ENCODE data around the gene TLNRD1.
A peak's percentile ranks its signal among the peaks of the same experiment; 100 is the strongest.

The TLNRD1 gene

DNA sequence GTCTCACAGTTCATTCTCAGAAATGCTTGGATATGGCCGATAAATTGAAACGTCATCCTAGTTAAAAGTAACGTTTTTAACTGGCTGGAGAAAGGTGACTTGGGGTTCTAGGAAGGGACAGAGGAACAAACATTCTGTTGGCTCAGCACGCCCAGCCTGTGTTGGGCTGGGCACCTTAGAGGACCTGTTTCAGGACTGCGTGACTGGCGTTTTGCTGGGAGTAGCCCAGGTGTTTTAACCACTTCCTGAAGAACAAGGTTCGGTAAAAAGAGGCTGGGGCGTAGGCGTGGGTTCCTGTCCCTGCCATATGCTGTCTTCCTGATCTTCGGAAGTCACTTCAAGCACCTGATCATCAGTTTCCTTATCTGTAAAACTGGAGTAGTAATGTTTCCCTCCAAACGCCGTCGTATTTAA, 1.1 kb upstream of the TLNRD1 start:
- Histone ChIP-seq H3K4me3 (ENCODE audit: low read length) (no peak overlapping the region), H2AFZ (ENCODE audit: low read depth, low read length) (no peak overlapping the region), H3K9me3 (ENCODE audit: low read length) (peaks cover 12% of the 10 kb centered on the region), H3K27me3 (ENCODE audit: insufficient read depth, low read length) (no peaks in the 10 kb centered on the region), H3K4me1 (ENCODE audit: insufficient read depth, low read length) (peaks cover 15% of the 10 kb centered on the region), H3K36me3 (ENCODE audit: insufficient read depth, low read length) (peaks cover 21% of the 10 kb centered on the region)

DNA sequence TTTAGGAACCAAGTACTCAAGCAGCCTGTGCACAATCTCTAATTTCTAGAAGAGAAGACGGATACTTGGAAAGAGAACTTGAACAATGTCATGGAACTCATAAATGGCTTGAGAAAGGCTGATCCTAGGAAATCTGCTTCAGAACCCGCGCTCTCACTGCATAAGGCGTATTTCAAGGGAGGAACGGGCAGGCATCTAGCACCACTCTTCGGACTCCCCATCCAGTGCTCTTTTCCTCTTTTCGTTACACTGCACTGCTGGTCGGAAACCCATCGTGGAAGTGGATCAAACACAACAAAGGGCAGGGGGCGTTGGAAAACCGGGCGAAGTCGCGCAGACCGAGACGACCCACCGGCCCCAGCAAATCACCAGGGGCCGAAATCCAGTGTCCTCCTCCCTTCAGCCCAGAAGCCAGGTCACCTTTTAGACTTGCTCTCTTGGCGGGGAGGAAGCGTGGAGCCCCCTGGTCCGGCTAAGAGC, 539 bp upstream of the TLNRD1 start:
- peaks cover 21% of the 10 kb centered on the region for H3K36me3 ChIP-seq (ENCODE audit: insufficient read depth, low read length)
- H3K9me3 ChIP-seq (ENCODE audit: low read length), result peaks cover 12% of the 10 kb centered on the region
- H2AFZ ChIP-seq (ENCODE audit: low read depth, low read length), result peak overlapping the region; percentile 100
- peaks cover 11% of the 10 kb centered on the region for H3K4me1 ChIP-seq (ENCODE audit: insufficient read depth, low read length)
- H3K4me3 ChIP-seq (ENCODE audit: low read length), result peak overlapping the region; percentile 85
- no peaks in the 10 kb centered on the region for H3K27me3 ChIP-seq (ENCODE audit: insufficient read depth, low read length)

DNA sequence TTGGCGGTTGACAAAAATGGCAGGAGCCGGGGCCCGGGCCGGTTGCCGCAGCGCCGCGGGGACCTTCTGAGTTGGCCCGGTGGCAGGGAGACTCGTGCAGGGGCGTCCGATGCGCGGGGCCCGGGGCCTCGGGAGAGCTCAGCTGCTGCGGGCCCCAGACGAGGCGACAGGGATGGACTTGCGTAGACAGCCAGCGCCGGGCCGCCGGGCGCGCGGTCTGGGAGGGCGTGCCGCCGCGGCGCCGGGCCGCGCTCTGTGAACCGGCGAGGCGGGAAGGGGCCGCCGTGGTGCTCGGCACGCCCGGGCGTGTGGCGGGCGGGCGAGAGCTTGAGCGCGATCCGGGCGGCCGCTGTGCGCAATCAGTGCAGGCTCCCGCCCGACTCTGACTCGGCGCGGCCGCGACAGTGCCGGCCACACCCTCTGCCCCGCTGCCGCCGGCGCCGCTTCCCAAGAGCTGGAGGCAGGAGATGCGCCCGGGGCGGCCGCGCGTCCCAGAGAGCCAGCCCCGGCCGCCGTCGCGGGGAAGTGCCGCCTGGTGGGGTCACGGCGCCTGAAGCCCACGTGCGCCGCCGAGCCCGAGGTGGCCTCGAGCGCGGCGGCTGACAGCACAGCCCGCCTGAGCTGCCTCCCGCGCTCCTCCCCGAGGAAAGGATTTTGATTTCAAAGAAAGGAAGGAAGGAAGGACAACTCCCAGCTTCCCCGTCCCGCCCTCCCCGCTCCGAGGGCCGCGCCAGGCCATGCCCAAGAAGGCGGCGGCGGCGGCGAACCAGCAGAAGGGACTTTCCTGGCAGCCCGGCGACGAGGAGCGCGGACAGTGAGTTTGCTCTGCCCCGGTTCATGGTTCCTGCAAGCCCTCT, 657 bp downstream of the TLNRD1 start:
- Histone ChIP-seq H3K36me3 (ENCODE audit: insufficient read depth, low read length) (peaks cover 21% of the 10 kb centered on the region), H2AFZ (ENCODE audit: low read depth, low read length) (peak overlapping the region; percentile 100), H3K27me3 (ENCODE audit: insufficient read depth, low read length) (no peaks in the 10 kb centered on the region), H3K9me3 (ENCODE audit: low read length) (peaks cover 12% of the 10 kb centered on the region), H3K4me1 (ENCODE audit: insufficient read depth, low read length) (peaks cover 11% of the 10 kb centered on the region), H3K4me3 (ENCODE audit: low read length) (peak overlapping the region; percentile 85)

DNA sequence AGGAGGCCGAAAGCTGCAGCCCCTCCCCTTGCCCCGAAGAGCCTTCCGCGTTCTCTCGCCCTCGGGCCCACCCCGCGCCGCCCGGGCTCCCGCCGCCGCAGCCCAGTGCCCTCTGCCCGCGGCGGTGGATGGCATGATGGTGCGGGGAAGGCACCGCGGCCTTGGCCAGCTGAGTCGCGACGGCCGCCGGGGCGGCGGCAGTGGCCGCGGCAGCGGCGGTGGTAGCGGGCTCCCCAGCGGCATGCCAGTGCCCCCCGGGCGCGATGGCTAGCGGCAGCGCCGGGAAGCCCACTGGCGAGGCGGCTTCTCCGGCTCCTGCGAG, 1.2 kb downstream of the TLNRD1 start:
- H3K9me3 ChIP-seq (ENCODE audit: low read length), result peaks cover 12% of the 10 kb centered on the region
- H3K36me3 ChIP-seq (ENCODE audit: insufficient read depth, low read length), result peaks cover 21% of the 10 kb centered on the region
- no peak overlapping the region for H2AFZ ChIP-seq (ENCODE audit: low read depth, low read length)
- H3K4me1 ChIP-seq (ENCODE audit: insufficient read depth, low read length), result peaks cover 11% of the 10 kb centered on the region
- no peaks in the 10 kb centered on the region for H3K27me3 ChIP-seq (ENCODE audit: insufficient read depth, low read length)
- H3K4me3 ChIP-seq (ENCODE audit: low read length), result peak overlapping the region; percentile 85

DNA sequence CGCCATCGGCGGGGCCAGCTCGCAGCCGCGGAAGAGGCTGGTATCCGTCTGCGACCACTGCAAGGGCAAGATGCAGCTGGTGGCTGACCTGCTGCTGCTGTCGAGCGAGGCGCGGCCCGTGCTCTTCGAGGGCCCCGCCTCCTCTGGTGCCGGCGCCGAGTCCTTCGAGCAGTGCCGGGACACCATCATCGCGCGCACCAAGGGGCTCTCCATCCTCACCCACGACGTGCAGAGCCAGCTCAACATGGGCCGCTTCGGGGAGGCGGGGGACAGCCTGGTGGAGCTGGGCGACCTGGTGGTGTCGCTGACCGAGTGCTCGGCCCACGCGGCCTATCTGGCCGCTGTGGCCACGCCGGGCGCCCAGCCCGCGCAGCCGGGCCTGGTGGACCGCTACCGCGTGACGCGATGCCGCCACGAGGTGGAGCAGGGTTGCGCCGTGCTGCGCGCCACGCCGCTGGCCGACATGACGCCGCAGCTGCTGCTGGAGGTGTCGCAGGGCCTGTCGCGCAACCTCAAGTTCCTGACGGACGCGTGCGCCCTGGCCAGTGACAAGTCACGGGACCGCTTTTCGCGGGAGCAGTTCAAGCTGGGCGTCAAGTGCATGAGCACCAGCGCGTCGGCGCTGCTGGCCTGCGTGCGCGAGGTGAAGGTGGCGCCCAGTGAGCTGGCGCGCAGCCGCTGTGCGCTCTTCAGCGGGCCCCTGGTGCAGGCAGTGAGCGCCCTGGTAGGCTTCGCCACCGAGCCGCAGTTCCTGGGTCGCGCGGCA, 1.8 kb downstream of the TLNRD1 start:
- peaks cover 12% of the 10 kb centered on the region for H3K9me3 ChIP-seq (ENCODE audit: low read length)
- peak overlapping the region; percentile 85 for H3K4me3 ChIP-seq (ENCODE audit: low read length)
- no peak overlapping the region for H2AFZ ChIP-seq (ENCODE audit: low read depth, low read length)
- peaks cover 21% of the 10 kb centered on the region for H3K36me3 ChIP-seq (ENCODE audit: insufficient read depth, low read length)
- H3K27me3 ChIP-seq (ENCODE audit: insufficient read depth, low read length), result no peaks in the 10 kb centered on the region
- H3K4me1 ChIP-seq (ENCODE audit: insufficient read depth, low read length), result peaks cover 11% of the 10 kb centered on the region

DNA sequence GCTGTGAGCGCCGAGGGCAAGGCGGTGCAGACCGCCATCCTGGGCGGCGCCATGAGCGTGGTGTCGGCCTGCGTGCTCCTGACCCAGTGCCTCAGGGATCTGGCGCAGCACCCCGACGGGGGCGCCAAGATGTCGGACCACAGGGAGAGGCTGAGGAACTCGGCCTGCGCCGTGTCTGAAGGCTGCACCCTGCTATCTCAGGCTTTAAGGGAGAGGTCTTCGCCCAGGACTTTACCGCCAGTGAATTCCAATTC, 2.3 kb downstream of the TLNRD1 start:
- no peak overlapping the region for H2AFZ ChIP-seq (ENCODE audit: low read depth, low read length)
- peaks cover 11% of the 10 kb centered on the region for H3K4me1 ChIP-seq (ENCODE audit: insufficient read depth, low read length)
- peaks cover 12% of the 10 kb centered on the region for H3K9me3 ChIP-seq (ENCODE audit: low read length)
- no peaks in the 10 kb centered on the region for H3K27me3 ChIP-seq (ENCODE audit: insufficient read depth, low read length)
- H3K4me3 ChIP-seq (ENCODE audit: low read length), result no peak overlapping the region
- peaks cover 21% of the 10 kb centered on the region for H3K36me3 ChIP-seq (ENCODE audit: insufficient read depth, low read length)

DNA sequence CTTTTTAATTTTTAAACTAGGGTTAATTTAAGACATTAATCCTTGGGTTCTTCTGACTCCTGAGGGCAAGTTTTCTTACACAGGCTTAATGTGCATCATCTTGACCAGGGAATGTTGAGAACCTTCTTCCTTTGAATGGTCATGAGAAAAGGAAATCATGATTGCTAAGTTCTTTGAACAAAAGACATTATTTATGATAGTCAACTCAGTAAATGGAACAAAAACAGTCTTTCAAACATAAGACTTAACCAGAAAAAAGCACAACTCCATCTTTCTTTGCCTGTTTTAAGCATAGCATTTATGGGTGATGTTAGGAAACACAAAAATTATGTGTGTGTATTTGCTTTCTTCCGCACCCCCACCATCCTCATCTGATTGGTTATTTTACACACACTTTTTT, 5.4 kb downstream of the TLNRD1 start:
- H2AFZ ChIP-seq (ENCODE audit: low read depth, low read length), result no peak overlapping the region
- peaks cover 12% of the 10 kb centered on the region for H3K9me3 ChIP-seq (ENCODE audit: low read length)
- H3K4me1 ChIP-seq (ENCODE audit: insufficient read depth, low read length), result peaks cover 9% of the 10 kb centered on the region
- H3K36me3 ChIP-seq (ENCODE audit: insufficient read depth, low read length), result peaks cover 21% of the 10 kb centered on the region
- H3K27me3 ChIP-seq (ENCODE audit: insufficient read depth, low read length), result no peaks in the 10 kb centered on the region
- H3K4me3 ChIP-seq (ENCODE audit: low read length), result no peak overlapping the region

DNA sequence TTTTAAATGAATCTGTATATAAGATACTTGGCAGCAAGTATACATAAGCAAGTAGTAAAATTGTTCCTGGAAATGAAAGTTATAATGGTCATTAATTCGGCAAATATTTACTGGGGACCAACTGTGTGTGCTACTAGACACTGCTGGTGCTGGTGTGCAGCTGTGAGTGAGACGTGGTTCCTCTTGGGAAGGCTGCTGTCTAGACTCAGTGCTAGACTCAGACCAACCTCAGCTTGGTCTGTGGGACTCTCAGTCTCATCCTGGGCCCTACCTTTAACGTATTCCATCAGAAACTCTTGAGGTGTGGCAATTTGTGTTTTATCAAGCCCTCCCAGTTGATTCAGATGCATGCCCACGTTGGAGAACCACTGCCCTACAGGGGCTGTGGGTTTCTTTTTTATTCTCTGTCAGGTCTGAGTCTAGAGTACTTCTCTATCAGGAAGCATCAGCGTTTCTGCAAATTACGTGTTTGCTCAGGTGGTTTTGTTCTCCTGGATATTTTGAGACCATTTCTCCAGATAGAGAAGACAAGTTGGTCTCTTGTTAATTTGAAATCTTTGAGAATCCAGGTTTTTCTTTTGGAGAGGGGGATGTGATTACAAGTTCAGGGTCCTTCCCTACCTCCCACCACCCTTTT, 6.8 kb downstream of the TLNRD1 start:
- peaks cover 8% of the 10 kb centered on the region for H3K9me3 ChIP-seq (ENCODE audit: low read length)
- H3K27me3 ChIP-seq (ENCODE audit: insufficient read depth, low read length), result no peaks in the 10 kb centered on the region
- H3K4me1 ChIP-seq (ENCODE audit: insufficient read depth, low read length), result peaks cover under 1% of the 10 kb centered on the region
- H3K36me3 ChIP-seq (ENCODE audit: insufficient read depth, low read length), result peaks cover 16% of the 10 kb centered on the region
- no peak overlapping the region for H3K4me3 ChIP-seq (ENCODE audit: low read length)
- no peak overlapping the region for H2AFZ ChIP-seq (ENCODE audit: low read depth, low read length)

DNA sequence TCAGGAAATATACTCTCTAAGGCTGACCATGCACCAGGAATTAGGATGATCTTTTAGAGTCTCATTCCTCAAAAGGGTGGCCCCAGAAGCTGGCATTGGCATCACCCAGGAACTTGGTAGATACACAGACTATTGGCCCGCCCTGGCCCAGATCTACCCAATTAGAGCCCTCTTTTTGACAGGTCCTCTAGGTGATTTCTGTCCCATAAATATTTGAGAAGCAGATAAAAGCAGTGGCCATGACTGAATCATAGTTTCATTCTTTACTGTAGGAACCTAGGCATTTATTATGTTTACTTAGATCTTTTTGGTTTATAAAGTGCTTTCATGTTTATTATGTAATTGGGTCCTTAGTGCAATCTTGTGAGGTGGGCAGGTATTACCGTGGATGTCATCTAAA, 7.6 kb downstream of the TLNRD1 start:
- Histone ChIP-seq H3K9me3 (ENCODE audit: low read length) (peaks cover 2% of the 10 kb centered on the region), H2AFZ (ENCODE audit: low read depth, low read length) (no peak overlapping the region), H3K4me3 (ENCODE audit: low read length) (no peak overlapping the region), H3K36me3 (ENCODE audit: insufficient read depth, low read length) (peaks cover 9% of the 10 kb centered on the region), H3K27me3 (ENCODE audit: insufficient read depth, low read length) (no peaks in the 10 kb centered on the region), H3K4me1 (ENCODE audit: insufficient read depth, low read length) (no peaks in the 10 kb centered on the region)

DNA sequence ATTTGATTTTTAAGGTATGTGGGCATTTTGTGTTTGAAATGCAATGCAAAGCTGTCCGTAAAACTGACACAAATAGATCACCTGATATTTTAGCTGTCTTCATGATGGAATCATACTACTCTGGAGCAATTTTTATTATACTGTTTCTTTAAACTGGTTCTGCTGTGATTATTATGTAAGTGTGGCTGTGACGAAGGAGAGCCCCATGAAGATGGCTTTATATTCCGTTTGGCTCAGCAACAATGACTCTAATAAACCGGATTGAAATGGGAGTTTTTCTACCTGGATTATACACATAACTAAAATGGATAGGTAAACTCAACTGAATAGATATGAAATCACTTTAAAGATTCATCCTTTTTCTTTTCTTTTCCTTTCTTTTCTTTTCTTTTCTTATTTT, 9.4 kb downstream of the TLNRD1 start:
- Histone ChIP-seq H3K27me3 (ENCODE audit: insufficient read depth, low read length) (no peaks in the 10 kb centered on the region), H3K36me3 (ENCODE audit: insufficient read depth, low read length) (no peaks in the 10 kb centered on the region), H3K4me1 (ENCODE audit: insufficient read depth, low read length) (peaks cover 2% of the 10 kb centered on the region), H3K4me3 (ENCODE audit: low read length) (no peak overlapping the region), H2AFZ (ENCODE audit: low read depth, low read length) (no peak overlapping the region), H3K9me3 (ENCODE audit: low read length) (no peaks in the 10 kb centered on the region)

DNA sequence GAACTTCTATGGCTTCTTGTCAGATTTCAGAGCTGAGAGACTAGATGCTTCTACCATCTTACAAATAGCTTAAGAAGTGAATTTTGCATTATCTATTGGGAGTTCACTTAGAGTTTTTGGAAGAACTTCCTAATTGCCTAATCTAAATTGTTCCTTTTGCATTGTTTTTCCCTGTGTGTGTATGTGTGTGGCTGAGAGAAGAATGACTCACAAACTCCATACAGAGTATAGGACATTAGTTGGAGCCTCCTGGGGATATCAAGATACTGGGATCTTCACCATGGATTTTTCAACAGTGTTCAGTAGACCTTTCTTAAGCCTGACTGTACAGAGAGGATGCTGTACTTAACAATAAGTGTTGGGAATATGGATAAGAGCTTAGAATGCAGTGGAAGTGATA, 10.9 kb downstream of the TLNRD1 start:
- Histone ChIP-seq H3K27me3 (ENCODE audit: insufficient read depth, low read length) (no peaks in the 10 kb centered on the region), H2AFZ (ENCODE audit: low read depth, low read length) (no peak overlapping the region), H3K36me3 (ENCODE audit: insufficient read depth, low read length) (no peaks in the 10 kb centered on the region), H3K9me3 (ENCODE audit: low read length) (no peaks in the 10 kb centered on the region), H3K4me1 (ENCODE audit: insufficient read depth, low read length) (peaks cover 14% of the 10 kb centered on the region), H3K4me3 (ENCODE audit: low read length) (no peak overlapping the region)

DNA sequence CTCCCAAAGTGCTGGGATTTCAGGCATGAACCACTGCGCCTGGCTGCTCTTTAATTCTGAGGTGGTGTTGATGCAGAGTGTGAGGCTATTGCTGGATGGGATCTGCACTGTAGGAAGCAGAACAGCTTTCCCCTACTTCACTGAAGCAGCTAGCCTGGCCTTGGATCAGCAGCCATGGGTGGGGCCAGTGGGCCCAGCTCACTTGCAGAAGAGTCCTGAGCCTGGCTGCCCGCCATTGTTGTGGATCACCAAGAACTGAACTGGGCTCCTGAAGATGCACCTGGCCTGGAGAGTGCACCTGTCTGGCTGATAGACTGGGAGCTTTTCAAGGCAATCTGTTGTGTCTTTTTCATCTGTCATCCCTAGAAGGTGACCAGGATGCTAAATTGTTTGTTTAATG, 11.9 kb downstream of the TLNRD1 start:
- H3K4me1 ChIP-seq (ENCODE audit: insufficient read depth, low read length), result peaks cover 14% of the 10 kb centered on the region

DNA sequence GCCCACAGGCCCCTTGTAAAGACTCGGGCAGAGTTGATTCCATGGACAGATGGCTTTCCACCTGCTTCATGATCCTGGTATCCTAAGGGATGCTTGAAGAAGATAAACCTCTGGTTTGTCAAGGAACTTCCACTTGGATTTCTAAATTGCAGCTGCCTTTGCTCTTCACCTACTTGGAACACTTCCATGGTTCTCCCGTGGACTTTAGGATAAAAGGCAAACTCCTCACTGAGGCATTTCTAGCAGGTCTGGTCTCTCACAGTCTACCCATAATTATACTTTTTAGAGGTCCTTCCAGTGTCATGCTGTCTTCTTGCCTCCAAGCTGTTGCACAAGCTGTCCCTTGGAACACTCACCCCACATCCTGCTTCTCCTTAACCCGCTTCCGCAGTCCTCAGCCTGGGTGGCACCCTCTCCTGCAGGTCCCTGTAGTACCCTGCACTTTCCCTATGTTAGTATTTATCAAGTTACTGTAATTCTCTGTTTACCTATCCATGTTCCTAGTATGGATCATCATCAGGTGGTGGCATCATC, 12.7 kb downstream of the TLNRD1 start:
- Histone ChIP-seq H3K36me3 (ENCODE audit: insufficient read depth, low read length) (no peaks in the 10 kb centered on the region), H2AFZ (ENCODE audit: low read depth, low read length) (no peak overlapping the region), H3K27me3 (ENCODE audit: insufficient read depth, low read length) (no peaks in the 10 kb centered on the region), H3K9me3 (ENCODE audit: low read length) (no peaks in the 10 kb centered on the region), H3K4me3 (ENCODE audit: low read length) (no peak overlapping the region), H3K4me1 (ENCODE audit: insufficient read depth, low read length) (peaks cover 14% of the 10 kb centered on the region)

More for the DNA sequence above, 11.9 kb downstream of the TLNRD1 start:
- no peak overlapping the region for H2AFZ ChIP-seq (ENCODE audit: low read depth, low read length)
- H3K27me3 ChIP-seq (ENCODE audit: insufficient read depth, low read length), result no peaks in the 10 kb centered on the region
- H3K9me3 ChIP-seq (ENCODE audit: low read length), result no peaks in the 10 kb centered on the region
- no peak overlapping the region for H3K4me3 ChIP-seq (ENCODE audit: low read length)
- H3K36me3 ChIP-seq (ENCODE audit: insufficient read depth, low read length), result no peaks in the 10 kb centered on the region

All from neuron (in vitro differentiated cells).